NK-92 (cell line): ENCODE data around the gene KANSL2.
A peak's percentile ranks its signal among the peaks of the same experiment; 100 is the strongest.
"Not testable (repeated sequence)": the region's sequence is repeated elsewhere in the genome, so short reads cannot be mapped to it uniquely, and the experiment has no call there.

Experiments used
- DNase-seq: peaks from one replicate; lab custom pipeline; 2025; ENCODE audit not compliant: unreplicated experiment; lab: John Stamatoyannopoulos, UW

KANSL2 gene

DNA sequence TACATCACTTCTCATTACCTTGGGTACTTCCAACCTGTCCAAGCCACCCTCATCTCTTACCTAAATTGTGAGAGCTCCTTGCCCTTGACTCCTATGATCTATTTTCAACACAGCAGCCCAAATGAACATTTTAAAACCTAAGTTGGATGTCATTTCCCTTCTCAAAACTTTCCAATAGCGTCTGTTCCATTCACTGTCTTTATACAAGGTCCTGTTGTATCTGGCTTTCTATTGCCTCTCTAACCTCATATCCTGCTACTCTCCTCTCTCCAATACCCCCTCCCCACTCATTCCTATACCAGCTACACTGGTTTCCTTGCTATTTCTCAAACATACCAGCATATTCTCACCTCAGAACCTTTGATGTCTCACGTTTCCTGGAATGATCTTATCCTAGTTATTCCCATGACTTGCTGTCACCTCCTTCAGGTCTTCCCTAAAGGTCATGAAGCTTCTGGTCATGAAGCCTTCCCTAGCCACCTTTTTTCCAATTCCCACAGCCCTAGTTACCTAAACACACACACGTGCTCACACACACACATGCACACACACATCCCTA is 4.1 kb upstream of the KANSL2 start:
- DNase-seq = no peak

DNA sequence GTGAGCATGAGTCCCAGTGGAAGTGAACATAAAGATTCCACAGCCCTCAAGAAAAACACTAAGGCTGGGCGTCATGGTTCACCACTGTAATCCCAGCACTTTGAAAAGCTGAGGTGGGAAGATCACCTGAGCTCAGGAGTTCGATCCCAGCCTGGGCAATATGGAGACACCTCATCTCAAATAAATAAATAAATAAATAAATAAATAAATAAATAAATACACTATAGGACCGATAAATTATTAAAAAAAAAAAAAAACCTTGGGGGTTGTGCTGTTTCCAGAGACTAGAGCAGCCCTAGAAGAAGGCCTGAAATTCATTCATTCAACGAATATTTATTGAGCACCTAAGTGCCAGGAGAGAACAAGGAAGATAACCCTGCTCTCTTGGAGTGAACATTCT is 1.5 kb upstream of the KANSL2 start:
- no peak for DNase-seq

DNA sequence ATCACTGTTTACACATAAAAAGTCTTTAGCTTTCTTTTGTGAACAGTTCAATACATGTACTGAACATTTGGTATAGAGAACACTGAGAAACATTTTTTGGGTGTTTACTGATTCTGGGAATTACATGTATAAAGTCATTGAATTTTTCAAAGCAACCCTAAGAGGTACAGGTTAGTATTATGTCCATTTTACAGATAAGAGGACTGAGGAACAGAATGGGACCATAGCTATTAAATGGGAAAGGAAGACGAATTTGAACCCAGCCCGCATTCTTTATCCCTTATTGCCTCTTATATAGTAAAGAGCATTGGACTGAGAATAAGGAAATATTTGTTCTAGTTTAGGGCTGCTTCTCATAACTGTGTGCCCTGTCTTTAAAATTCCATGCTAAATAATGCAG is 889 bp upstream of the KANSL2 start:
- no peak for DNase-seq

DNA sequence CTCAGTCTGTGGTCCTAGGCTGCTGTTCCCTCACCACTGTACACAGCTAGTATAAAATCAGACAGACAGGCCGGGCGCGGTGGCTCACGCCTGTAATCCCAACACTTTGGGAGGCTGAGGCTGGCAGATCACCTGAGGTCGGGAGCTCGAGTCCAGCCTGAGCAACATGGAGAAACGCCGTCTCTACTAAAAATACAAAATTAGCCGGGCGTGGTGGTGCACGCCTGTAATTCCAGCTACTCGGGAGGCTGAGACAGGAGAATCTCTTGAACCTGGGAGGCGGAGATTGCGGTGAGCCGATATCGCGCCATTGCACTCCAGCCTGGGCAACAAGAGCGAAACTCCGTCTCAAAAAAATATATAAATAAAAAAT is 481 bp upstream of the KANSL2 start:
- not testable (repeated sequence) for DNase-seq

DNA sequence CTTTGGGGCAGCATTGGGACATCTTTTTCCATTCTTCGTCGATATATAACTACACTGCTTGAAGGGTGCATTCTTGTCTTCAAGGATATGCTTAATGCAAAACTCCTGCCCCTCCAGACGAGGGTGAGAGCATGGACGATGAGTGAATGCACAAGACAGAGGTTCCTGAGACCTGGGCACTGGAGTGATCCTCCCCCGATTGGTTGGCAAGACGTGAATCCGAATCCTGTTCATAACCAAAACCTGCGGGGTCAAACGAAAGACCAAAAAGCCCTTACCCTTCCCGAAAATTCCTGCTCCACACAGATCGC is 684 bp downstream of the KANSL2 start:
- DNase-seq = no peak

DNA sequence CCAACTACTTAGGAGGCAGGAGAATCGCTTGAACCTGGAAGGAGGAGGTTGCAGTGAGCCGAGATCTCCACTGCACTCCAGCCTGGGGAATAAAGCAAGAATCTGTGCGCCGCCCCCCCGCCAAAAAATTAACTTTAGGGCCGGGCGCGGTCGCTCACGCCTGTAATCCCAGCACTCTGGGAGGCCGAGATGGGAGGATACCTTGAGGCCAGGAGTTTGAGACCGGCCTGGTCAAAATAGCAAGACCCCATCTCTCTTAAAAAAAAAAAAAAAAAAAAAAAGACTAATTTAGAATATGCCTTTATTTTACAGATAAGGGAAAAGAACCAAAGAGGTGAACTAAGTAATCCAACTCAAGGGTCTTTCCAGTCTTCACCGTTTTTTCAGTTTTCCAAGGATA is 1.2 kb downstream of the KANSL2 start:
- DNase-seq = no peak

DNA sequence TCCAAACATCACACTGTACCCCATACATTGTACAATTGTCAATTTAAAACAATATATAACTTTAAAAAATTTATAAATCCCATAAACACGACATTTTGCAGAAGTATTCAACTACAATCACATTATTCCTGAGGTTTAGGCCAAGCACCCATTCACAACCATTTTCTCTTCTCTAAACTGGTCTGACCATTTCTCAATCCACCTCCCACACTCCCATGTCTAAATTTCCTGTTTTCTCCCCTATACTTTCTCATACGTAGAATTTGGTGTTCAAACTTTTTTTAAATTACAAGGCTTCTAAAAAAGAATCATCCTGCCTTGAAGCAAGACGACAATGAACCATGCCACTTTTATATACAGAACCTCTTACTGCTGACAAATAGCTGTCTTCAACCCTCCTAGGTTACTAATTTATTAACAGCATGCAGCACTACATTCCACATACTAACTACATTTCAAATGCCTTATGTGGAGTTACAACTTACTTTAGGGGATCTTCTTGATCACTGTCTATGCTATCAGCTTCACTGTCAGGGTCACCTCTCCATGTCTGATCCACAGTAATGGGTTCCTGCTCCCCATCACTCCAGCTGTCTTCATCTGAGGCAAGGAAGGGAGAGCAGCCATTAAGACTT is 3.4 kb downstream of the KANSL2 start:
- DNase-seq = no peak

DNA sequence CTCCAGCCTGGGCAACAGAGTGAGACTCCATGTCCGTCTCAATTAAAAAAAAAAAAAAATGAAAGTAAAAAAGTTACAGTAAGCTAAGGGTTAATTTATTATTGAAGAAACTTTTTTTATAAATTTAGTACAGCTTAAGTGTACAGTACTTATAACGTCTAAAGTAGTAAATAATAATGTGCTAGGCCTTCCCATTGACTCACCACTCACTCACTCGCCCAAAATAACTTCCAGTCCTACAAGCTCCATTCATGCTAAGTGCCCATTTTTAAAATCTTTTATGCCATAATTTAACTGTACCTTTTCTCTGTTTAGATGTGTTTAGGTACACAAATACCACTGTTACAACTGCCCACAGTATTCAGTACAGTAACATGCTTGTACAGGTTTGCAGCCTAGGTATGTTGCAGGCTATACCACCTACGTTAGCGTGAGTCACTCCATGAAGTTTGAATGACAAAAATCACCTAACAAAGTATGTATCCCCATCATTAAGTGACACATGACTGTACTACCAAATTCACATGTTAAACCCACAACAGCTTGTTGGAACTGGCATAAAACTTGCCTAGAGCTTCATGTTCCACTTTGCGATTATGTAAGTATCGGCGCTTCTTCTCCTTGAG is 10.7 kb downstream of the KANSL2 start:
- no peak for DNase-seq

DNA sequence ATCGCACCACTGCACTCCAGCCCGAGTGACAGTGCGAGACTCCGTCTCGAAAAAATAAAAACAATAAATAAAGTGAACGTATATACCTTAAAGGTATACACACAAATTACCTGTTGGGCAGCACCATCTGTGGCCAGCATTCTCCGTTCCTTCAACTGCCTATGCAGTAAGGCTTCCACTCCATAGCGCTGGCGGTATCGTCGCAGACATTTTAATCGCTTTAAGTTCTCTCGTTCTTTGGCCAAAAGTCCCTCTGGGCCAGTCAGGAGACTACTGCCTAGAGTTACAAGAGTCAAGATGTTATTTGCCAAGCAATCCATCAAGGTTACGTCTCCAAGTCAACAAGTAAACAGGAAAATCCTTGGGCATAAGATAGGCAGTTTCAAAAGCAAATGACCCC is 13.0 kb downstream of the KANSL2 start:
- DNase-seq = no peak

DNA sequence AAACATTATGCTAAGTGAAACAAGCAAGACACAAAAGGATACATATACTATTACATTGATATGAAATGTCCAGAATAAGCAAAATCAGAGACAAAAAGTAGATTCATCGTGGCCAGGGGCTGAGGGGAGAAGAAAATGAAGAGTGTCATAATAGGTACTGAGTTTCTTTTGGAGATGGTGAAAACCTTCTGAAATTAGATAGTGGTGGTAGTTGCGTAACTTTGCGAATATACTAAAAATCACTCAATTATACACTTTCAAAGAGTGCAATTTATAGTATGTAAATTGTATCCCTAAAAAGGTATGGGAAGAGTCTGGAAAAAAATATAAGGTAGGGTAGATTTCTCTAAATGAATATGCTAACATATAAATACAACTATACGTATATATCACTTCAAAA is 22.2 kb downstream of the KANSL2 start:
- DNase-seq = no peak

DNA sequence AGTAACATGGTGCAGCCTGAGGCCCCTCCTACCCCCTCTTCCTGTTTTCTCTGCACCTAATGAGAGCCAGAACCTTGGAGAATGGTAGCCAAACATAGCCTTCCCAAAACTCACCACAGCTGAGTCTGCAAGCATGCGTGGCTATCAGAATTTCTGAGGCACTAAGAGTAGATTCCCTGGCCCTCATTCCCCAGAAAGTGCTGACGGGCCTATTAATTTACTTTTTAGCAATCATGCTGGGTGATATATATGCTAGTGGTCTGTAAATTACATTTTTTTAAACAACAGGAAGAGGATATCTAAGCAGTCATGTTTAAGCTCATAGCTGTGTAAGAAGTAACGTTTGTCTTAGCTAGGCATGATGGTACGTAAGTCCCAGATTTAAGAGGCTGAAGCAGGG is 30.4 kb downstream of the KANSL2 start:
- no peak for DNase-seq

DNA sequence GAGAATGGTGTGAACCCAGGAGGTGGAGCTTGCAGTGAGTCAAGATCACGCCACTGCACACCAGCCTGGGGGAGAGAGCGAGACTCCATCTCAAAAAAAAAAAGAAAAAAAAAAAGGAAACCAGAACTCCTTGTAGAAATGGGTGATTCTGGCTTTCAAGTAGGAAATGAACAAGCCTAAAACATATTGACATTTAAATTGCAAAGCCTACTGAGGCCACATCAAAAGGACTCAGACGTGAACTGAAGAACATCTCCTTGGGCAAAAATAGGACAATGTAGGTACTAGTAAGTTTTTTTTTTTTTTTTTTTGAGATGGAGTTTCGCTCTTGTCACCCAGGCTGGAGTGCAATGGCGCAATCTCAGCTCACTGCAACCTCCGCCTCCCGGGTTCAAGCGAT is 36.7 kb downstream of the KANSL2 start:
- not testable (repeated sequence) for DNase-seq

DNA sequence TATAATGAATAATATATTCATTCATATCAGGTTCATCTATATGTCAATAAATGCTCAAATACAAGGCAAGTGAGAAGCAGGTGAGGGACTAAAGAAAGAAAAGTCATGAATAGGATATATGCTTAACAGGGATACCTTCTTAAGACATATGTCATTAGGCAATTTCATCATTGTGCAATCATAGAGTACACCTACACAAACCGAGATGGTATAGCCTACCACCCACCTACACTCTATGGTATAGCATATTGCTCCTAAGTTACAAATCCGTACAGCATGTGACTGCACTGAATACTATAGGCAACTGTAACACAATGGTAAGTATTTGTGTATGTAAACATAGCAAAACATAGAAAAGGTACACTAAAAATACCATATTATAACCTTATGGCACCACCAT is 39.0 kb downstream of the KANSL2 start:
- no peak for DNase-seq

DNA sequence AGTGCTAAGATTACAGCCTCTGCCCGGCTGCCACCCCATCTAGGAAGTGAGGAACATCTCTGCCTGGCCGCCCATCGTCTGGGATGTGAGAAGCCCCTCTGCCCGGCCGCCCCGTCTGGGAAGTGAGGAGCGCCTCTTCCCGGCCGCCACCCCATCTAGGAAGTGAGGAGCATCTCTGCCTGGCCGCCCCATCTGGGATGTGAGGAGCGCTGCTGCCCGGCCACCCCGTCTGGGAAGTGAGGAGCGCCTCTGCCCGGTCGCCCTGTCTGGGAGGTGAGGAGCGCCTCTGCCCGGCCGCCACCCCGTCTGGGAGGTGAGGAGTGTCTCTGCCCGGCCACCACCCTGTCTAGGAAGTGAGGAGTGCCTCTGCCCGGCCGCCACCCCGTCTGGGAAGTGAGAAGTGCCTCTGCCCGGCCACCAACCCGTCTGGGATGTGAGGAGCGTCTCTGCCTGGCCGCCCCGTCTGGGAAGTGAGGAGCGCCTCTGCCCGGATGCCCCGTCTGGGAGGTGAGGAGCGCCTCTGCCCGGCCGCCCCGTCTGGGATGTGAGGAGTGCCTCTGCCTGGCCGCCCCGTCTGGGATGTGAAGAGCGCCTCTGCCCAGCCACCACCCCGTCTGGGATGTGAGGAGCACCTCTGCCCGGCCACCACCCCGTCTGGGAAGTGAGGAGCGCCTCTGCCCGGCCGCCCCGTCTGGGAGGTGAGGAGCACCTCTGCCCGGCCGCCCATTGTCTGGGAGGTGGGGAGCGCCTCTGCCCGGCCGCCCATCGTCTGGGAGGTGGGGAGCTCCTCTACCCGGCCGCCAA is 40.1 kb downstream of the KANSL2 start:
- not testable (repeated sequence) for DNase-seq

DNA sequence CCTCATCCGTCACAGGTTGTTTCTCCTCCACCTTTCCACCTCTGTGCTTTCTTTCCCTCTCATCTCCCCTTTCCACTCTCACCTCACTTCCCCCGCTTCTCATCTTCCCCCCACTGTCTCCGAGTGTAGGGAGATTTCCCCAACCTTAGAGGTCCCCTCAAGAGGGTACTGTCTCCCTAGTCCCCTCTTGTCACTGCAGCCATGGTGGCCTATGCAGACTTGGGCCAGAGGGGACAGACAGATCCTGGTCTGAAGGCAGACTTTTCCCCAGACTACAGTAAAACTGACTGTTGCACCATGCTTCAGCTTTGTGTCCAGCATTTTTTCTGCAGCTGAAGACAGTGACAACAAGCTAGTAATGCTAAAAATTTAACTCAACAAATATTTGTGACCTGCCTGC is 41.2 kb downstream of the KANSL2 start:
- no peak for DNase-seq

DNA sequence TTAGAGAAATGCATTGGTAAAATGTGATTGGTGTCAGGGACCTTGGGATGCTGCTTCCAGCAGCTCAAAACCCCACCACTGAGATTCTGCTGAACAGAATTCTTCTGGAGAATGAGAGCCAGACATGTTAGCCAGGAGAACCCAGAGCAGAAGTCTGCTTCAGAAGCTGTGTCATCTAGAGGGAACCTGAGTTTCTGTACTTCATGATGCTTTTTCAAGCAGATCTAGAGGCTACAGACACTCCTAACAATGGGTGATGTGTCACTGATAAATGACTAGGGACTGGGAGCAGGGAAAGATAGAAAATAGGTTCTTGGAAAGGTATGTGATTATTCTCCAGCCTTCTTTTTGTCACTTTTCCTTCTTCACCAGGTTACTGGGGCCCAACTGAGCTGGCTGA is 41.6 kb downstream of the KANSL2 start:
- no peak for DNase-seq

DNA sequence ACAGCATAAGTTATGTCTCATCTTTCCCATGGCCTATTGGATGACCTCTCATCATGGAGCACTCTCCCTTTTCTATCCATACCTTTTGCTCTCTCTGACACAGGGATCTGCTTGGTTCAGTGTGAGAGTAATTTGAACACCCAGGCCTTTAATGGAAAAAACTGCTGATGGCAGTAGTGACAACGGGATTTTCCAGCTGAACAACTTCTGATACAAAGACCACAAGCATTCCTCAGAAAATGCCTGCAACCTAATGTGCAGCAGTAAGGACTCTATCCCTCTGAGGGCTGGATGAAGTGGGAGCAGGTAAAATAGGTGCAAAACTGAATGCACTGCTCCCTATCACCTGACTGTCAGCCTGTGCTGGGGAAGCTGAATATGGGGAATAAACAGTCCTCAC is 51.0 kb downstream of the KANSL2 start:
- no peak for DNase-seq

DNA sequence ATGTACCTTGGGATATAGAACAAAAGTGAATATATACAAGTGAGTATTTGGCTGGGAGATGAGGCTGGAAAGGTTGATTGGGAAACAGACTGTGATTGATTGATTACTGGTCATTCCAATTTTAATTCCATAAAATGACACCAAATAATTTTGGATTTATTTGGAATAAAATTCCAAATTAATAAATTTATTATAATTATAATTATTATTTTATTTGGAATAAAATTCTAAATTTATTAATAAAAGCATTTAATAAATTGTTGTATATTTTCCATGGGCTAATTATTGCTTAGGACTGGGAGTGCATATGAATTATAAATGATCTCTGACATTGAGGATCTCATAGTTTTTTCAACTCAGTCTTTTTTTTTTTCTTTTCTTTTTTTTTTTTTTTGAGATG is 51.7 kb downstream of the KANSL2 start:
- DNase-seq = no peak

DNA sequence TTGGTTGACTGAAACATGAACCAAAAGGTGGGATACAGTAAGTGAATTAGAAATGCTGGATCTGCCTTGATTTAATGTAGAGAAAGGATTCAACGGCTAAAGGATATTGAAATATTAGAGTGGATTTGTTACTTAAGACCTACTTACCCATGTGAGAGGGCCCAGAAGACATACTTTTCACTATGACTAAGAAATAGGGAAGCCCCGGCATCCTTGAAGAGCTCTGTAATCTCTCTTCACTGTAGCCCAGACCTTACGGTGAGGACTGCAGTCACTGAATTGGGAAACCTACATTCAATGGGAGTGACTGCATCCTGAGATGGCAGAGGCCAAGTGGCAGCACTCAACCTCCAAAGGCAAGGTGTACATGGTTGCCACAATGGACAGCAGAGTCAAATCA is 52.5 kb downstream of the KANSL2 start:
- no peak for DNase-seq

DNA sequence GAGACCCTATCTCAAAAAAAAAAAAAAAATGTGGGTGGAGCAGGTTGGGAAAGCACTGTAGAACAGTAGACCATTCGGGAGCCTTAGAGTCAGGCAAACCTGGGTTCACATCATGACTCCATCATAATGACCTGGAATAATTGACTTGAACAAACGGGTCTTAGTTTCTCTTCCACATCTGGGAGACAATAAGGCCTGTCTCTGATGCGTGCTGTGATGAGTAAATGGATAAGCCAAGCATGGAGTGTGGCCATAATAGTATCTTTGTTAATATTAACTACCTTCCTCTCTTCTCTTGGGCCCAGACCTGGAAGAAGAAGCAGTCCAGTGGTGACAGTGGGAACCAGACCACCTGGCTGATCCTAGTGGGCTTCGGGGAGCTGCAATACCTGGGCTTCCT is 54.5 kb downstream of the KANSL2 start:
- no peak for DNase-seq

DNA sequence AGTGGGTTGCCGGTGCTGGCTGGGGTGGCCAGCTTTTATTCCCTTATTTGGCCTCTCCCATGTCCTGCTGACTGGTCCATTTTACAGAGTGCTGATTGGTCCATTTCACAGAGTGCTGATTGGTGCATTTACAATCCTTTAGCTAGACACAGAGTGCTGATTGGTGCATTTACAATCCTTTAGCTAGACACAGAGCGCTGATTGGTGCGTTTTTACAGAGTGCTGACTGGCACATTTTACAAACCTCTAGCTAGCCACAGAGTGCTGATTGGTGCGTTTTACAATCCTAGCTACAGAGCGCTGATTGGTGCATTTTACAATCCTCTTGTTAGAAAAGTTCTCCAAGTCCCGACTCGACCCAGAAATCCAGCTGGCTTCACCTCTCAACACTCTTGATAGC is 59.0 kb downstream of the KANSL2 start:
- DNase-seq = not testable (repeated sequence)

DNA sequence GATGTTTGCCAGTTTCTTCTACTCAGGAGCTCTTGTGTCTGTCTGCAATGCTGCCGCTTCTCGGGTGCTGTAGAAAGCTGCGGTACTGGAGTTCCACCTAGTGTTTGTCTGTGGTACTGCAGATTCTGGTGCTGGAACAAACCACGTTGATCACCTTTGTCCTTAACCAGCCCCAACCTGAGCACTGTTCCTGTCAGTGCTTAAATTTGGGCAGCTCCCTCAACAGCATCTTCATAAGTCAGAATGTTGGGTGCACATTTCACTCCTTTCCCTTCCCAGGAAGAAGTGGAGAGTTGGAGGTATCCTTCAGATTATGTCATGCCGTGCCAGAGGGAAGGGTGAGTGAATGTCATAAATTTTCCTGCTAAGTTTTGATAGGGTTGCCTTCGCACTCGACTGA is 63.5 kb downstream of the KANSL2 start:
- peak; percentile 2 for DNase-seq
